GM12873 (cell line): ENCODE data around the gene CYB5RL.

Experiments
- TF ChIP-seq, protein P1 (sequence below): IDR thresholded peaks from 2 replicates; pipeline ENCODE4 v1.5.1; 2012; ENCODE audit warnings: low read depth, mild to moderate bottlenecking, moderate library complexity, low read length, control low read depth; ENCODE audit not compliant: insufficient read depth; ENCODE audit errors: missing control alignments

The CYB5RL gene

DNA sequence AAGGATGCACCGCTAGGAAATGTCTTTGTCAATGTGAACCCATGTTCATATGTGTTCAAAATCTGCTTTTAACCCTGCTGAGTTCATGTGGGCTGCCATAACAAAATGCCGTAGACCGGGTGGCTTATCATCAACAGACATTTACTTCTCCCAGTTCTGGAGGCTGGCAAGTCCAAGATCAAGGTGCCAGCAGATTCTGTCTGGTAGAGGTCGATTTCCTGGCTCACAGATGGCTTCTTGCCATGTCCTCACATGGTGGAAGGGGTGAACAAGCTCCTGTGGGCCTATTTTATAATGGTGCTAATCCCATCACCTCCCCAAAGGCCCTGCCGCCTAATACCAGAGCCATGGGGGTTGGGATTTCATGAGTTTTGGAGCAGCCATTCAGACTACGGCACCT is 42.4 kb downstream of the CYB5RL start:
- TF ChIP-seq, protein P1, sequence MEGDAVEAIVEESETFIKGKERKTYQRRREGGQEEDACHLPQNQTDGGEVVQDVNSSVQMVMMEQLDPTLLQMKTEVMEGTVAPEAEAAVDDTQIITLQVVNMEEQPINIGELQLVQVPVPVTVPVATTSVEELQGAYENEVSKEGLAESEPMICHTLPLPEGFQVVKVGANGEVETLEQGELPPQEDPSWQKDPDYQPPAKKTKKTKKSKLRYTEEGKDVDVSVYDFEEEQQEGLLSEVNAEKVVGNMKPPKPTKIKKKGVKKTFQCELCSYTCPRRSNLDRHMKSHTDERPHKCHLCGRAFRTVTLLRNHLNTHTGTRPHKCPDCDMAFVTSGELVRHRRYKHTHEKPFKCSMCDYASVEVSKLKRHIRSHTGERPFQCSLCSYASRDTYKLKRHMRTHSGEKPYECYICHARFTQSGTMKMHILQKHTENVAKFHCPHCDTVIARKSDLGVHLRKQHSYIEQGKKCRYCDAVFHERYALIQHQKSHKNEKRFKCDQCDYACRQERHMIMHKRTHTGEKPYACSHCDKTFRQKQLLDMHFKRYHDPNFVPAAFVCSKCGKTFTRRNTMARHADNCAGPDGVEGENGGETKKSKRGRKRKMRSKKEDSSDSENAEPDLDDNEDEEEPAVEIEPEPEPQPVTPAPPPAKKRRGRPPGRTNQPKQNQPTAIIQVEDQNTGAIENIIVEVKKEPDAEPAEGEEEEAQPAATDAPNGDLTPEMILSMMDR, result no peak

DNA sequence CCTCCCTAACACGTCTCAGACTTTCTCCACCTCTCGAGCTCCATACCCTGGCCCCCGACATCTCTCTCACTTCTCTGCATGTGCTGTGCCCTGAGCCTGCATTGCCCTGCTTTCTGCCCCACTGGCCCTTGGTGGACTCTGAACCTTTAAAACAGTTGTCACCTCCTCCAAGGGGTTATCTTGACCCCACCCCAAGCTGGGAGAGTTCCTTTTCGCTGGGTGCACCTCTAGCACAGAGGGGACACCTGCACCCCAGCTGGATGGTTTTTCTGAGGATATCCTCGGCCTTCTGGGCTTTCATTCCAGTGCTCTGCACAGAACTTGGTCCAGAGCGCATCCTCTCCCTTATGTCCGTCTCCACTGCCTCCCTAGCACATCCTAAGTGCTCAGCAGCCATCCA is 42.8 kb downstream of the CYB5RL start:
- TF ChIP-seq, protein P1, result no peak

DNA sequence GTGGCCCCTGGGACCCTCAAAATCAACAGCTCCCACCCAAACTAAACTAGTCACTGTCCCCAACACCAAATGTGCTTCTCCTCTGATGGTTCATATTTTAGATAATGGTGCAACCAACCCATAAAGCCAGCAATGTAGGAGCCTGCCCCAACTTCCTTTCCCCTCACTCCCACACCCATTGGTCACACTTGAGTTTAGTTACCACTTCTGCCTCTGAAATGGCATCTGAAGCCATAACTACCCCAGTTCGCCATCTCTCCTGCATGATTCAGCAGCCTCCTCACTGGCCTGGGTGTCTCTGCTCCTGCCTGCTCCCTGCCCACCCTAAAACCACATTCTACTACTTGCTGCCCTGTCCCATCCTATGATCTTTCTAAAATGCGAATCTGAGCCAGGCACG is 43.6 kb downstream of the CYB5RL start:
- TF ChIP-seq, protein P1, result no peak

DNA sequence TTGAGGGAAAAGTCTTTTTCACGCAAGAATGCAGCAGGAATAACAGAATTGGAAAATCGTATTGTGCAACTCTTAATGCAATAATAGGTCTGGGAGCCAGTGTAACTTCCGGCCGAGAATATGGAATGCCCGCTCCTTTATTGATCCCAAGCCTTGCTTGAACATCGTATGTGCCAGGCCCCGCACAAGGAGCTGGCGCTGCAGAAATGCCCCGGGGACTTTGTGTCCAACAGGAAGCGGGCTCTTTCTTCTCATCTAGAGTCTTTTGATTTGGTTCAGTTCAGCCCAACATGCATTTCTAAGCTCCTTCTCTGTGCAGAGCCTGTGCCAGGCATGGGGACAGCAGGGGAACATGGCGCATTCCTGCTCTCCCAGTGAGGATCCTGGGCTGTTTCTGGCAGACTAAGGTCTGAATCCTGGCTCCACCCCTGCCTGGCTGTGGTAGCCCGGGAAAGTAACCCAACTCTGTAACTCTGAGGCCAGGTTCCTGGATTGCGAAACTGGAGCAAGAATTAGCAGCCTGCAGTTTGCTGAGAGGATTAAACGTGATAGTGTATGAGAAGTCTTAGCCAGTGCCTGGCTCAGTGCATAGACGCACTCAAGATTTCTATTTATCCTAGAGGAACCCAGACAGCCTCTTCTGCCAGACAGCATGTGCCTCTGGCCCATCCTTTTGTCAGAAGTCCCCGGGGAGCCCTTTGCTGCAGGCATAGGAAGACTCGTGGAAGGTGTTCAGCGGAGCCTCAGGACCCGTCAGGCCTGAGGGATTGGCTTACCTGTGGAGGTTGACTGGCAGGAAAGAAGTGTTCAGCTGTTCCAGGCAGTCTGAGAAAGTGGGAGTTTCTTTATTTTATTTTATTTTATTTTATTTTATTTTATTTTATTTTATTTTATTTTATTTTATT is 46.0 kb downstream of the CYB5RL start:
- TF ChIP-seq, protein P1, result no peak

DNA sequence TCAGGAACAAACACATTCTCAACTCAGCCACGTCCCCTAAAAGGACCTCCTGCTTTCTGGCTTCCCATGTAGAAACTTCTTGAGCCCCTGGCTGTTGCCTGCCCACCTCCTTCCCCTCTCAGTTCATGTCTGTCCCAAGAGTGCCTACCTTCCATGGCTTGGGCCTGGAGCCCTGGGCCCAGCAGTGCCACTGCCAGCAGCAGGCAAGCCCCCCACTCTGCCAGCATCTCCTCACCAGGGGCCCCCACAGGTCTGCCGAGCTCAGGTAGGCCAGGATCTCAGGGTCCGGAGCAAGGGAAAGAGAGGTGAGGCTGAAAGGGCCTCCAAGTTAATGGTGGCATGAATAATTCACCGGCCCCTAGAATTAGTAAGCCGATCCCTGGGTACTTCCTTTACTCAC is 47.1 kb downstream of the CYB5RL start, which contains the start of gene CDCP2:
Gene CDCP2, minus strand, starts transcription at position 305 of the 400 bp plus-strand sequence. Its CDS starts 78 bp downstream, at position 227.
- TF ChIP-seq, protein P1, result no peak

DNA sequence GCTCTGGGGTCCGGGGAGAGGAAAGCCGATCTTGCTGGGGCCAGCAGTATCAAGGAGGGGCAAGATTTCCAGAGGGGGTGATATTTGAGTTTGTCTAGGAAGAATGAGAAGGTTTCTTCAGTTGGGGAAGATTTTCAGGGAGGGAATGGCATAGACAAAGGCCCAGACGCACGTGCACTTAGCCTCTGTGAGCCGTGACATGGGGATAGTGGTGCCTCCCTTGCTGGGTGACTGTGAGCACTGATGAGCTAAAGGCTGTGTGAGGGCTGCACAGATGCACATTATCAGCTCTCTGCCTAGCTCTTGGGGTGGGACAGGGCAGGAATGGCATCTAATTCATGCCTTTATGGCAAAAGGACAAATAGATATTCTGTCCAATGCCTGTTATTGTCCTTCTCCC is 48.8 kb downstream of the CYB5RL start:
- TF ChIP-seq, protein P1, result no peak
